HG03520 (cell line): ENCODE results near the gene NKAP.
"Not testable (repeated sequence)": the region's sequence is repeated elsewhere in the genome, so short reads cannot be mapped to it uniquely, and the experiment has no call there.

ENCODE experiments used
- ATAC-seq: cut with Tn5 transposase; IDR thresholded peaks from one replicate; pipeline ENCODE4 v1.9.1; 2021; ENCODE audit warnings: mild to moderate bottlenecking, moderate library complexity; ENCODE audit not compliant: unreplicated experiment

The NKAP gene

GRCh38 chrX:119943185-119943988, at the start of gene NKAP:
TSS of gene NKAP (minus strand) at chrX:119943751. CDS start at chrX:119943605, 146 bp downstream.
- peak; percentile 76 for ATAC-seq

GRCh38 chrX:119991005-119991787, 47.6 kb upstream of the NKAP start:
- no peak for ATAC-seq

GRCh38 chrX:119990556-119991004, 47.0 kb upstream of the NKAP start:
- ATAC-seq, result no peak

- no peak for ATAC-seq
These were observed 46.5 kb upstream of the NKAP start for GRCh38 chrX:119989905-119990555.

- ATAC-seq, result no peak
These were observed 42.7 kb upstream of the NKAP start for GRCh38 chrX:119986203-119986602.

- no peak for ATAC-seq
These were observed 41.1 kb upstream of the NKAP start for GRCh38 chrX:119984652-119985051.

- ATAC-seq, result no peak
These were observed 39.9 kb upstream of the NKAP start for GRCh38 chrX:119983494-119983893.

- no peak for ATAC-seq
These were observed 38.6 kb upstream of the NKAP start for GRCh38 chrX:119982145-119982544.

GRCh38 chrX:119981286-119982070, 37.9 kb upstream of the NKAP start:
- peak; percentile 64 for ATAC-seq

GRCh38 chrX:119977172-119977571, 33.6 kb upstream of the NKAP start:
- not testable (repeated sequence) for ATAC-seq

- ATAC-seq, result no peak
These were observed 27.6 kb upstream of the NKAP start for GRCh38 chrX:119971184-119971583.

- ATAC-seq, result no peak
These were observed 27.0 kb upstream of the NKAP start for GRCh38 chrX:119970574-119970973.

GRCh38 chrX:119966837-119967236, 23.3 kb upstream of the NKAP start:
- ATAC-seq, result not testable (repeated sequence)

GRCh38 chrX:119960625-119961024, 17.1 kb upstream of the NKAP start:
- no peak for ATAC-seq

- ATAC-seq, result not testable (repeated sequence)
These were observed 12.4 kb upstream of the NKAP start for GRCh38 chrX:119955807-119956570.

- no peak for ATAC-seq
These were observed 10.8 kb upstream of the NKAP start for GRCh38 chrX:119954374-119954773.

GRCh38 chrX:119948381-119948780, 4.8 kb upstream of the NKAP start:
- no peak for ATAC-seq

- no peak for ATAC-seq
These were observed 1.9 kb upstream of the NKAP start for GRCh38 chrX:119945481-119945880.

- ATAC-seq, result no peak
These were observed 743 bp downstream of the NKAP start for GRCh38 chrX:119942831-119943184.
